ENCODE data around the gene S100P.
"Not testable (repeated sequence)": the region's sequence is repeated elsewhere in the genome, so short reads cannot be mapped to it uniquely, and the experiment has no call there.

The S100P gene

DNA sequence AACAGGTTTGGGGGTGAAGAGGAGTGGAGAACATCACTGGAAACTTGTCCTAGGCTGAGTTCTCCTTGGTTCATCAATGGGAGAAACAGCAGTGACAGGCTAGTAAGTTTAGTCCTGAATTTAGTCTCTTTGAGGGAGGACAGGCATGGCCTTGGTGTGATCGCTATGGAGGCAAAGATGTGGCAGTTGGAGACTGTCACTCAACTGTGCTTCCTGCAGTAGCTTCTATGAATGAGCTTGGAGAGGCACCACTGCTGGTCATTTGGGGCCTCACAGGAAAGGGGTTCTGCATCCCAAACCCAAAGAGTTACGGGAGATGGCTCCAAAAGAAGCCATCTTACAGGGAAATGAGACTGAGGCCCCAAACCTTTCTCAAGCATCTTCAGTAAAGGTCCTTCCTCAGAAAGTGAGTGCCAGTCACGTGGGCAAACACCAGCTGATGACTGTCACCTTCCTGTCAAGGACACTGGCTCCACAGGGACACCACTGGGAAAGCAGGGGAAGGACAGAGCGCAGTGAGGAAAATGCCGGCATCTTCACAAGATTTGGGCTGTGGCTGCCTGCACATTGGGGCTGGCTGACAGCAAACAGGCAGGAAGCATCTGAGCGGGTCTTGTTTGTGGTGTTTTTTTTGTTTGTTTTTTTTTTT lies 46.0 kb upstream of the S100P start:
- no peaks in the 10 kb centered on the region for H3K27me3 ChIP-seq (ENCODE audit: insufficient read depth, low read length, poor library complexity)

DNA sequence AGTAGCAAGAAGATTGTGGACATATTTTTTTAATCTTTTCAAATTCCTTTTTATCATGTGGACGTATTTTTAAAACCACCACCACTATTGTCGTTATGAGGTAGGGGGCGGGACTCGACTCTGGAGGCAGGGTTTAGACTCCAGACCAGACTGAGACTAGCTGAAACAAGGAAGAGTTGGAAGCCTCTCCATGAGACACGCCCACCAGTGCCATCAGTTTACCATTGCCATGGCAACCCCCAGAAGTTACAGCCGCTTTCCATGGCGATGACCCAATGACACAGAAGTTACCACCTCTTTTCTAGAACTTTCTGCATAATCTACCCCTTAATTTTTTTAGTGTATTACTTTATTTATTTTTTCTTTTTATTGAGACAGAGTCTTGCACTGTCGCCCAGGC lies 44.5 kb upstream of the S100P start:
- Histone ChIP-seq H3K79me2 (ENCODE audit: insufficient read depth, low read length) (no peaks in the 10 kb centered on the region), H4K20me1 (ENCODE audit: insufficient read depth, low read length) (no peaks in the 10 kb centered on the region), H3K27me3 (ENCODE audit: insufficient read depth, low read length, poor library complexity) (no peaks in the 10 kb centered on the region), H3K9ac (ENCODE audit: low read depth, low read length) (no peak overlapping the region), H3K36me3 (ENCODE audit: insufficient read depth, low read length) (no peaks in the 10 kb centered on the region), H3K4me1 (ENCODE audit: insufficient read depth, low read length) (no peaks in the 10 kb centered on the region), H2AFZ (ENCODE audit: low read depth, low read length) (no peak overlapping the region), H3K9me3 (ENCODE audit: insufficient read depth, low read length, severe bottlenecking) (no peaks in the 10 kb centered on the region), H3K4me2 (ENCODE audit: insufficient read depth, low read length) (no peak overlapping the region), H3K4me3 (ENCODE audit: low read depth in 1 of 2, low read length in 2 of 2) (no peak overlapping the region), H3K27ac (ENCODE audit: low read length) (no peak overlapping the region)
- DNase-seq (no peak), ATAC-seq (ENCODE audit: insufficient read depth, low read depth) (no peak)
- TF ChIP-seq, protein P1, sequence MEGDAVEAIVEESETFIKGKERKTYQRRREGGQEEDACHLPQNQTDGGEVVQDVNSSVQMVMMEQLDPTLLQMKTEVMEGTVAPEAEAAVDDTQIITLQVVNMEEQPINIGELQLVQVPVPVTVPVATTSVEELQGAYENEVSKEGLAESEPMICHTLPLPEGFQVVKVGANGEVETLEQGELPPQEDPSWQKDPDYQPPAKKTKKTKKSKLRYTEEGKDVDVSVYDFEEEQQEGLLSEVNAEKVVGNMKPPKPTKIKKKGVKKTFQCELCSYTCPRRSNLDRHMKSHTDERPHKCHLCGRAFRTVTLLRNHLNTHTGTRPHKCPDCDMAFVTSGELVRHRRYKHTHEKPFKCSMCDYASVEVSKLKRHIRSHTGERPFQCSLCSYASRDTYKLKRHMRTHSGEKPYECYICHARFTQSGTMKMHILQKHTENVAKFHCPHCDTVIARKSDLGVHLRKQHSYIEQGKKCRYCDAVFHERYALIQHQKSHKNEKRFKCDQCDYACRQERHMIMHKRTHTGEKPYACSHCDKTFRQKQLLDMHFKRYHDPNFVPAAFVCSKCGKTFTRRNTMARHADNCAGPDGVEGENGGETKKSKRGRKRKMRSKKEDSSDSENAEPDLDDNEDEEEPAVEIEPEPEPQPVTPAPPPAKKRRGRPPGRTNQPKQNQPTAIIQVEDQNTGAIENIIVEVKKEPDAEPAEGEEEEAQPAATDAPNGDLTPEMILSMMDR (IDR thresholded peaks at IDR 0.05; ENCODE audit: borderline replicate concordance, extremely low read depth, low read length, poor library complexity, severe bottlenecking), result no peak
- TF ChIP-seq EZH2 (IDR thresholded peaks at IDR 0.05; ENCODE audit: borderline replicate concordance, low read depth, low read length, severe bottlenecking), result no peak

More for the DNA sequence above, 46.0 kb upstream of the S100P start:
- Histone ChIP-seq H3K9me3 (ENCODE audit: insufficient read depth, low read length, severe bottlenecking) (no peaks in the 10 kb centered on the region), H3K9ac (ENCODE audit: low read depth, low read length) (no peak overlapping the region), H3K4me1 (ENCODE audit: insufficient read depth, low read length) (peaks cover 8% of the 10 kb centered on the region), H3K36me3 (ENCODE audit: insufficient read depth, low read length) (peaks cover 12% of the 10 kb centered on the region), H3K4me3 (ENCODE audit: low read depth in 1 of 2, low read length in 2 of 2) (no peak overlapping the region), H4K20me1 (ENCODE audit: insufficient read depth, low read length) (peaks cover 4% of the 10 kb centered on the region), H2AFZ (ENCODE audit: low read depth, low read length) (peak overlapping the region; percentile 26; the same call in 1 of the 2 replicates), H3K4me2 (ENCODE audit: insufficient read depth, low read length) (no peak overlapping the region), H3K79me2 (ENCODE audit: insufficient read depth, low read length) (peaks cover 5% of the 10 kb centered on the region; the same call in 1 of the 2 replicates), H3K27ac (ENCODE audit: low read length) (no peak overlapping the region)
- ATAC-seq (ENCODE audit: insufficient read depth, low read depth), result no peak
- no peak for DNase-seq
- TF ChIP-seq EZH2 (IDR thresholded peaks at IDR 0.05; ENCODE audit: borderline replicate concordance, low read depth, low read length, severe bottlenecking), result no peak
- TF ChIP-seq, protein P1 (IDR thresholded peaks at IDR 0.05; ENCODE audit: borderline replicate concordance, extremely low read depth, low read length, poor library complexity, severe bottlenecking), result no peak

DNA sequence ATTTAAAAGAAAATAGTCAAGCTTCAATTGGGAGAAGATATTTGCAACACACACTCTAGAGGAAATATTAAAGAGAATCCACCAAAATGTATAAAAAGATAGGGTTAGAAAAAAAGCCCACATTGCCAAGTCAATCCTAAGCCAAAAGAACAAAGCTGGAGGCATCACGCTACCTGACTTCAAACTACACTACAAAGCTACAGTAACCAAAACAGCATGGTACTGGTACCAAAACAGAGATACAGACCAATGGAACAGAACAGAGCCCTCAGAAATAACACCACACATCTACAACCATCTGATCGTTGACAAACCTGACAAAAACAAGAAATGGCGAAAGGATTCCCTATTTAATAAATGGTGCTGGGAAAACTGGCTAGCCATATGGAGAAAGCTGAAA lies 39.5 kb upstream of the S100P start:
- not testable (repeated sequence) for H3K9me3 ChIP-seq (ENCODE audit: insufficient read depth, low read length, severe bottlenecking); H3K27ac ChIP-seq (ENCODE audit: low read length); H3K4me3 ChIP-seq (ENCODE audit: low read depth in 1 of 2, low read length in 2 of 2); H3K9ac ChIP-seq (ENCODE audit: low read depth, low read length); H2AFZ ChIP-seq (ENCODE audit: low read depth, low read length); H3K4me1 ChIP-seq (ENCODE audit: insufficient read depth, low read length); H3K79me2 ChIP-seq (ENCODE audit: insufficient read depth, low read length); DNase-seq; H3K36me3 ChIP-seq (ENCODE audit: insufficient read depth, low read length); H3K4me2 ChIP-seq (ENCODE audit: insufficient read depth, low read length); H4K20me1 ChIP-seq (ENCODE audit: insufficient read depth, low read length); H3K27me3 ChIP-seq (ENCODE audit: insufficient read depth, low read length, poor library complexity); ATAC-seq (ENCODE audit: insufficient read depth, low read depth)

DNA sequence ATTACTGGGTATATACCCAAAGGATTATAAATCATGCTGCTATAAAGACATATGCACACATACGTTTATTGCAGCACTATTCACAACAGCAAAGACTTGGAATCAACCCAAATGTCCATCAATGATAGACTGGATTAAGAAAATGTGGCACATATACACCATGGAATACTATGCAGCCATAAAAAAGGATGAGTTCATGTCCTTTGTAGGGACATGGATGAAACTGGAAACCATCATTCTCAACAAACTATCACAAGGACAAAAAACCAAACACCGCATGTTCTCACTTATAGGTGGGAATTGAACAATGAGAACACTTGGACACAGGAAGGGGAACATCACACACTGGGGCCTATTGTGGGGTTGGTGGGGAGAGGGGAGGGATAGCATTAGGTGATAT lies 38.4 kb upstream of the S100P start:
- not testable (repeated sequence) for H3K36me3 ChIP-seq (ENCODE audit: insufficient read depth, low read length); H3K4me2 ChIP-seq (ENCODE audit: insufficient read depth, low read length); H2AFZ ChIP-seq (ENCODE audit: low read depth, low read length); H3K79me2 ChIP-seq (ENCODE audit: insufficient read depth, low read length); DNase-seq; H3K9me3 ChIP-seq (ENCODE audit: insufficient read depth, low read length, severe bottlenecking); H3K4me3 ChIP-seq (ENCODE audit: low read depth in 1 of 2, low read length in 2 of 2); H3K9ac ChIP-seq (ENCODE audit: low read depth, low read length); ATAC-seq (ENCODE audit: insufficient read depth, low read depth); H4K20me1 ChIP-seq (ENCODE audit: insufficient read depth, low read length); H3K27me3 ChIP-seq (ENCODE audit: insufficient read depth, low read length, poor library complexity); H3K4me1 ChIP-seq (ENCODE audit: insufficient read depth, low read length); H3K27ac ChIP-seq (ENCODE audit: low read length)

All from DND-41 (cell line).